HG03558 (cell line): ENCODE measurements around the gene CD44.

ENCODE experiments used
- ATAC-seq: cut with Tn5 transposase; IDR thresholded peaks from one replicate; pipeline ENCODE4 v1.9.1; 2021; ENCODE audit warnings: moderate number of reproducible peaks; ENCODE audit not compliant: unreplicated experiment; ENCODE audit errors: extremely low read depth

Gene CD44

DNA sequence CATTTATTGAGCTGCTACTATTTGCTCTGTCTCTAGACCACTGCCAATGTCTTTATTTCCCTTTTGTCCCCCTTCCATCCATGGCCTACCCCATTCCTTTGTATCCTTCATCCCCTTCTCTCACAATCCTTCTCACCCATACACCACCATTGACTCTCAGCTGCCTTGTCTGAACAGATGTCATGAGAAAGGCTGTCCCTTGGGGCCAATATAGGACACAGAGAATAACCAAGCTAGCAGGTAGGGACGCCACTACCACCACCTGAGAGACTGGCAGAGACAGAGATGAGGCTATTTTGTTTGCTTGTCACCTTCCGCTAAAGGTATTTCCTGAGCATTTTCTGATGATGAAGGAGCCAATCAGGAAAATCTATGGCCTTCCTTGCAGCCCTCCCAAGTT, 138.9 kb downstream of the CD44 start:
- ATAC-seq: no peak

GRCh38 chr11:35280727-35281126, 141.8 kb downstream of the CD44 start:
- ATAC-seq: no peak

GRCh38 chr11:35281169-35281688, 142.3 kb downstream of the CD44 start:
- no peak for ATAC-seq
